Vagina (tissue), 2 donors: ENCODE results near the gene GRIA1. TPM values are rescaled to one million over a fixed set of nuclear protein-coding genes. Genes with fewer than 3 reads are reported as not detected.

Experiments
- DNase-seq, 2 donors: peaks; one replicate each; pipeline ENCODE4 v3.0.0-alpha.2; 2017; ENCODE audit errors: extremely low spot score in 2 of 2
- H3K27ac ChIP-seq: fragments of 200-600 bp; sonication (generic); one replicate; pipeline ENCODE4 v1.5.1; 2019
- H3K27me3 ChIP-seq: fragments of 200-600 bp; sonication (generic); one replicate; pipeline ENCODE4 v1.5.1; 2019
- H3K36me3 ChIP-seq, 2 donors: fragments of 200-600 bp; sonication (generic); one replicate each; pipeline ENCODE4 v1.5.1; 2017 to 2019
- H3K4me1 ChIP-seq: fragments of 200-600 bp; sonication (generic); one replicate; pipeline ENCODE4 v1.5.1; 2019
- H3K4me3 ChIP-seq, 2 donors: fragments of 200-600 bp; sonication (generic); 1 replicate in 1 of 2; 2 replicates in 1 of 2; pipeline ENCODE4 v1.5.1; 2016 to 2019
- H3K9me3 ChIP-seq: fragments of 200-600 bp; sonication (generic); one replicate; pipeline ENCODE4 v1.5.1; 2019
- CTCF ChIP-seq, 3 experiments: fragments of 450-650 bp in 2 of 3; fragments of 200-600 bp in 1 of 3; sonication (generic) in 1 of 3; IDR thresholded peaks; one replicate each; pipeline ENCODE4 v1.5.1; 2017 to 2019; ENCODE audit warnings: antibody characterized with exemption in 3 of 3, mild to moderate bottlenecking in 2 of 3, moderate library complexity in 2 of 3
- POLR2A ChIP-seq, 2 donors: fragments of 450-650 bp; IDR thresholded peaks; one replicate each; pipeline ENCODE4 v1.6.1; 2017; ENCODE audit warnings: antibody characterized with exemption in 2 of 2, mild to moderate bottlenecking in 2 of 2, moderate library complexity in 2 of 2
- POLR2AphosphoS5 ChIP-seq, 2 donors: sonication (generic); formaldehyde crosslinking; IDR thresholded peaks; one replicate each; pipeline ENCODE4 v1.9.0; 2017; ENCODE audit warnings: antibody characterized with exemption in 2 of 2, mild to moderate bottlenecking in 2 of 2, low read depth in 1 of 2; ENCODE audit not compliant: insufficient read depth in 1 of 2
- intact Hi-C: fragments of 100-400 bp; cut with DNase I; formaldehyde crosslinking; loops from one replicate; pipeline ENCODE4 v1.15.1; 2023
- total RNA-seq: library from RNA; depleted of rRNA; stranded (reverse); fragments of >200 nt; gene quantifications from one replicate; pipeline ENCODE4 v1.2.3, GENCODE V29; 2016

The GRIA1 gene
- total RNA-seq, 1 donor from 2014 or later: not detected

GRCh38 chr5:153742060-153742459 lies 251.6 kb downstream of the GRIA1 start:
- intact Hi-C loops: no loop called here
- Histone ChIP-seq H3K9me3 (no peaks in the 10 kb centered on the region), H3K27ac (no peak overlapping the region), H3K27me3 (no peaks in the 10 kb centered on the region), H3K36me3 (no peaks in the 10 kb centered on the region), H3K4me3 (no peak overlapping the region), H3K4me1 (no peaks in the 10 kb centered on the region)
- DNase-seq: no peak
- no peak for TF ChIP-seq CTCF (IDR thresholded peaks at IDR 0.05)
- no peak for TF ChIP-seq POLR2A (IDR thresholded peaks at IDR 0.05)

- Histone ChIP-seq H3K4me1 (no peaks in the 10 kb centered on the region), H3K4me3 (no peak overlapping the region), H3K27ac (no peak overlapping the region), H3K27me3 (no peaks in the 10 kb centered on the region), H3K9me3 (no peaks in the 10 kb centered on the region), H3K36me3 (no peaks in the 10 kb centered on the region)
- intact Hi-C loops: no loop called here
- TF ChIP-seq CTCF (IDR thresholded peaks at IDR 0.05) (no peak), POLR2A (IDR thresholded peaks at IDR 0.05) (no peak), POLR2AphosphoS5 (IDR thresholded peaks at IDR 0.05; ENCODE audit: insufficient read depth in 1 of 2, low read depth in 1 of 2) (no peak)
- no peak for DNase-seq
Observed at GRCh38 chr5:153744751-153745150, 254.3 kb downstream of the GRIA1 start.

GRCh38 chr5:153745778-153746395 lies 255.4 kb downstream of the GRIA1 start:
- H3K27ac ChIP-seq: no peak overlapping the region
- no peaks in the 10 kb centered on the region for H3K9me3 ChIP-seq
- no peaks in the 10 kb centered on the region for H3K4me1 ChIP-seq
- intact Hi-C loops: no loop called here
- no peak overlapping the region for H3K4me3 ChIP-seq
- TF ChIP-seq POLR2A (IDR thresholded peaks at IDR 0.05): no peak
- no peak for TF ChIP-seq CTCF (IDR thresholded peaks at IDR 0.05)
- no peak for TF ChIP-seq POLR2AphosphoS5 (IDR thresholded peaks at IDR 0.05; ENCODE audit: insufficient read depth in 1 of 2, low read depth in 1 of 2)
- no peaks in the 10 kb centered on the region for H3K36me3 ChIP-seq
- no peaks in the 10 kb centered on the region for H3K27me3 ChIP-seq
- no peak for DNase-seq

GRCh38 chr5:153746440-153746839 lies 256.0 kb downstream of the GRIA1 start:
- no peak for TF ChIP-seq CTCF (IDR thresholded peaks at IDR 0.05)
- no peak for TF ChIP-seq POLR2A (IDR thresholded peaks at IDR 0.05)
- no peak for TF ChIP-seq POLR2AphosphoS5 (IDR thresholded peaks at IDR 0.05; ENCODE audit: insufficient read depth in 1 of 2, low read depth in 1 of 2)
- intact Hi-C loops: no loop called here

GRCh38 chr5:153748823-153749222 lies 258.4 kb downstream of the GRIA1 start:
- Histone ChIP-seq H3K9me3 (no peaks in the 10 kb centered on the region), H3K4me1 (no peaks in the 10 kb centered on the region), H3K27me3 (no peaks in the 10 kb centered on the region), H3K36me3 (no peaks in the 10 kb centered on the region), H3K4me3 (no peak overlapping the region), H3K27ac (no peak overlapping the region)
- no peak for TF ChIP-seq POLR2AphosphoS5 (IDR thresholded peaks at IDR 0.05; ENCODE audit: insufficient read depth in 1 of 2, low read depth in 1 of 2)
- TF ChIP-seq POLR2A (IDR thresholded peaks at IDR 0.05): no peak
- TF ChIP-seq CTCF (IDR thresholded peaks at IDR 0.05): no peak
- DNase-seq: no peak
- intact Hi-C loops: no loop called here

More at GRCh38 chr5:153746440-153746839, 256.0 kb downstream of the GRIA1 start:
- H3K27ac ChIP-seq: no peak overlapping the region
- no peaks in the 10 kb centered on the region for H3K36me3 ChIP-seq
- H3K9me3 ChIP-seq: no peaks in the 10 kb centered on the region
- H3K4me3 ChIP-seq: no peak overlapping the region
- no peaks in the 10 kb centered on the region for H3K4me1 ChIP-seq
- H3K27me3 ChIP-seq: no peaks in the 10 kb centered on the region
- no peak for DNase-seq
